Measurements from ENCODE around the gene YAP1. TPM values are rescaled to one million over a fixed set of nuclear protein-coding genes. Genes with fewer than 3 reads are reported as not detected.

YAP1 gene
- total and polyA plus RNA-seq, 4 donors, result 49.4 to 110 (median 64.1) TPM

DNA sequence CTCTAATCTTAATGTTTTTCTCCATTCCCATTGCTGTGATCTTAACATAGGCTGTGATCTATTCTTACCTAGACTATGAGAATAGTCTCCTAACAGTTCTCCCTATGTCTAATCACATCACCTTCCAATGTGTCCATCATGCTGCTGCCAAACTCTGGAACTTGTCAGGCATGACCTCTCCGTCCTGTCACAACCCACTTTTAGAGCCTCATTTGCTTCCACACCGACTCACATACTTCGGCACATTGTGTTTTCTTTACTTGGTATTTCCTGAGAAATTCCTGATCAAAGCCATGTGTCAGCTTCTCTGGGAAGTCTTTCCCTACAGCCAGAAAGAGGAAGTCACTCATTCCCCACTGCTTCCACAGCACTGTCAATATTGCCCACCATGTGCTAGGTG, 166.5 kb downstream of the YAP1 start:
- H3K4me3 ChIP-seq (ENCODE audit: low read depth, low read length), result no peak overlapping the region
- H3K4me1 ChIP-seq (ENCODE audit: control insufficient read depth, insufficient read depth, low read length), result peaks cover 3% of the 10 kb centered on the region
- H3K36me3 ChIP-seq (ENCODE audit: control insufficient read depth, insufficient read depth, low read length), result no peaks in the 10 kb centered on the region
- no peaks in the 10 kb centered on the region for H3K27me3 ChIP-seq (ENCODE audit: control insufficient read depth, insufficient read depth, low read length)
- no peak for DNase-seq (ENCODE audit: low read depth in 4 of 6, low spot score in 6 of 6)
- no peak overlapping the region for H3K27ac ChIP-seq (ENCODE audit: low read depth, low read length)
- no peaks in the 10 kb centered on the region for H3K9me3 ChIP-seq (ENCODE audit: control insufficient read depth, insufficient read depth, low read length)
- WGBS (ENCODE audit: insufficient coverage), result 88% methylated on average over 2 of the region's 3 CpGs

DNA sequence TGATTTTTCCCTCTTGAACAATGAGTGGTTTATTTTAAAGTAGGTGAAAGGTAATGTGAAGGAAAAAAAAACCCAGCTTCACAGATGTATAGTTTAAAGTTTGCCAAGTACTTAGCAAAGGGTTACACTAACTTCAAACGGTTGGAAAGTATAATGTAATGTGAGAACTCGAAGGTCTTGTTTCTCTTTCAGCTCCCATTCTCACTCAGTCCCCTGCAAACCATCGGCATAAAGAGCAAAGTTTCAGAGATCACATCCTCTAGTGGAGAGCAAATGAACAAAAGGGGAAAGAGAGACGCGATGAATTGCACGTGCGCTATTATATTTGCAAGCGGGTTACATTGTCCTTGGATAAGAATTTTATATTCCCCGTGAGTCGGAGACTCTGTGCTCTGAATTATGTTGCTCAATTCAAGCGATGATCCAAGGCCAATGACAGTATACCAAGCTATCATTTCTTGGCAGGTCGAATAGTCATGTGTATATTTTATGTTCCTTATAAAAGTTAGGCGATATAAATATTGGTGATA, 169.5 kb downstream of the YAP1 start:
- H3K9me3 ChIP-seq (ENCODE audit: control insufficient read depth, insufficient read depth, low read length), result no peaks in the 10 kb centered on the region
- 10% methylated on average over 5 of the region's 13 CpGs for WGBS (ENCODE audit: insufficient coverage)

DNA sequence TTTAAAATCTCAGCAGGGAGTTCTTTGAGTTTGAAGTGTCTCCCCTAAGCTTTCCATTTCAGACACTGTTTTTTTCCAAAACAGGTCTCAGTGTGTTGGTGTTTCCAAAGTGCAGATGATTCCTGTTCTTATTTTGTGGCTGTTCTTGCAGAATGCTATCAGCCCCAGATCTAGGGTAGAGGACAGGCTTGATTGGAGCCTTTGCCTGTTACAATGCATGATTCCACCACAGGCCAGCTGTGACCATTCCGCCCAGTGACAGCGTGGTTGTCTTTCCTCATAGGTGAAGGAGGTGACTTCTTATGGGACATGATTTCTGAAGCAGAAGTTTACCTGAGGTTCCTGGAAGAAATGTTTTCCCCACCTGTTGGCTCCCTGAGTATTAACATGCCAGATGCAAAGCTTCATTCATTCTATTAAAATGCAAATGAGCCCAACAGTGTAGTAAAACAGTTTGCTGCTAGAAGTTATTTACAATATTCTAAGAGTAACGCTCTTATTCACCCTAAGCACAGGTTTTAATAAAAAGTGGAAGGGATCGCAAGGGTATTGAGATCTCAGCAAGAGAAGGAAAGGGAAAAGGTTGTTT, 170.1 kb downstream of the YAP1 start:
- Histone ChIP-seq H3K4me3 (ENCODE audit: low read depth, low read length) (no peak overlapping the region), H3K27ac (ENCODE audit: low read depth, low read length) (no peak overlapping the region), H3K27me3 (ENCODE audit: control insufficient read depth, insufficient read depth, low read length) (no peaks in the 10 kb centered on the region), H3K4me1 (ENCODE audit: control insufficient read depth, insufficient read depth, low read length) (peaks cover 3% of the 10 kb centered on the region), H3K36me3 (ENCODE audit: control insufficient read depth, insufficient read depth, low read length) (no peaks in the 10 kb centered on the region), H3K9me3 (ENCODE audit: control insufficient read depth, insufficient read depth, low read length) (no peaks in the 10 kb centered on the region)
- DNase-seq (ENCODE audit: low read depth in 4 of 6, low spot score in 6 of 6), result peak in 1 of 6 donors; percentile 48
- WGBS (ENCODE audit: insufficient coverage), result 50% methylated on average over 1 of the region's 4 CpGs

More for the DNA sequence above, 169.5 kb downstream of the YAP1 start:
- H3K27me3 ChIP-seq (ENCODE audit: control insufficient read depth, insufficient read depth, low read length), result no peaks in the 10 kb centered on the region
- H3K4me1 ChIP-seq (ENCODE audit: control insufficient read depth, insufficient read depth, low read length), result peaks cover 3% of the 10 kb centered on the region
- H3K27ac ChIP-seq (ENCODE audit: low read depth, low read length), result no peak overlapping the region
- H3K4me3 ChIP-seq (ENCODE audit: low read depth, low read length), result peak overlapping the region; percentile 7
- peak in 2 of 6 donors; percentile 58 to 70 for DNase-seq (ENCODE audit: low read depth in 4 of 6, low spot score in 6 of 6)
- no peaks in the 10 kb centered on the region for H3K36me3 ChIP-seq (ENCODE audit: control insufficient read depth, insufficient read depth, low read length)

Other genes with a start within 250 kb of the YAP1 start
- 10 to 100 TPM; 10.1 to 17.5 TPM for gene CEP126, start 195.4 kb upstream of the YAP1 start, total RNA-seq
- gene CEP126, start 195.4 kb upstream of the YAP1 start, polyA plus RNA-seq (ENCODE audit: insufficient read length in 2 of 2), result 10 to 100 TPM; 15.0 to 19.1 TPM
- 1 to 10 TPM; 1.9 to 4.7 TPM for gene ANGPTL5, start 193.9 kb upstream of the YAP1 start, total RNA-seq
- under 1 TPM; 0.59 to 0.86 TPM for gene ANGPTL5, start 193.9 kb upstream of the YAP1 start, polyA plus RNA-seq (ENCODE audit: insufficient read length in 2 of 2)
- 10 to 100 TPM in 1 of 2 donors, 1 to 10 TPM in 1; 6.5 to 13.1 TPM for gene CFAP300, start 63.0 kb upstream of the YAP1 start, total RNA-seq
- 1 to 10 TPM; 6.8 to 7.9 TPM for gene CFAP300, start 63.0 kb upstream of the YAP1 start, polyA plus RNA-seq (ENCODE audit: insufficient read length in 2 of 2)
- gene BIRC3, start 207.0 kb downstream of the YAP1 start, total RNA-seq, result 1 to 10 TPM; 3.9 to 6.2 TPM
- gene BIRC3, start 207.0 kb downstream of the YAP1 start, polyA plus RNA-seq (ENCODE audit: insufficient read length in 2 of 2), result 1 to 10 TPM; 1.8 to 2.4 TPM
- gene BIRC2, start 236.8 kb downstream of the YAP1 start, total RNA-seq, result 100 to 1,000 TPM in 1 of 2 donors, 10 to 100 TPM in 1; 87.7 to 109 TPM
- gene BIRC2, start 236.8 kb downstream of the YAP1 start, polyA plus RNA-seq (ENCODE audit: insufficient read length in 2 of 2), result 10 to 100 TPM; 47.1 to 66.1 TPM